ENCODE data around the gene ABR. TPM values are rescaled to one million over a fixed set of nuclear protein-coding genes. Genes with fewer than 3 reads are reported as not detected.

The ABR gene
- total and polyA plus RNA-seq, 2 of the 13 experiments (the other 11 are each of a cell fraction or from before 2014, with no cell fraction given): 12.4 to 40.4 TPM

DNA sequence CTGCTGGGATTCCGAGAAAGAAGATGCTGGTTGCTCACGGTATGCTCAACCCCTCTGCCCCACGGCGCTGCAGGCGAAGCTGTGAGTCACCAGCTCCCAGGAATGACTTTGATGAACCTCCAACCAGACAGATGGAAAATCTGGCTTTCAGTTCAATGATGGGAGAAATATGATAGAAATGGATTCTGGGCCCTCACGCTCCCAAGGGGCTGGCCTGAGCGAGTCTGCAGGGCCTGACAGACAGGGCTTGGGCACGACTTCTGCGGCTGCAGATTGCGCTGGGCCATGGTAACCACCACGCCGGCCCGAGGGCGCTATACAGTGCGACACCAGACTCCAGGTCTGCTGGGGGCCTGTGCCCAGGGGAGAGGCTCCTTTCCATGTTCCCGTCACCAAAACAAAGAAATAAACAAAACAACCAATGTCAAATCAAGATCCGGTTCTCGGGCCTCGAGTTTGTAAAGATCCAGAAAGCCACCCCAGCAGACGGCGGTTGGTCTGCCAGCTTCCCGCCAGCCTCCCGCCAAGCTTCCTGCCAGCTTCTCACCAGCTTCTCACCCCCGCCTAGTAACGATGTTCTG lies 11.1 kb upstream of the ABR start:
- Histone ChIP-seq H3K9me3 (ENCODE audit: low read length) (no peaks in the 10 kb centered on the region), H3K4me2 (ENCODE audit: low read depth, low read length) (no peak overlapping the region), H3K9ac (ENCODE audit: insufficient read depth, low read depth, low read length) (no peak overlapping the region), H2AFZ (ENCODE audit: low read length) (no peak overlapping the region), H3K36me3 (replicated peaks in 1 of 2; ENCODE audit: control insufficient read depth in 1 of 2, insufficient read depth in 2 of 2, low read length in 2 of 2) (no peaks in the 10 kb centered on the region), H3K27ac (ENCODE audit: extremely low read length, insufficient read depth, low read length) (no peak overlapping the region), H3K27me3 (ENCODE audit: control insufficient read depth in 1 of 2, insufficient read depth in 2 of 2, low read length in 2 of 2) (peaks cover 14 to 64% of the 10 kb centered on the region in 2 experiments), H3K4me1 (ENCODE audit: insufficient read depth, low read length) (peaks cover 8% of the 10 kb centered on the region), H3K79me2 (ENCODE audit: insufficient read depth, low read length) (no peaks in the 10 kb centered on the region), H4K20me1 (ENCODE audit: insufficient read depth, low read length) (no peaks in the 10 kb centered on the region), H3K4me3 (replicated peaks in 1 of 3; ENCODE audit: insufficient read depth in 1 of 3, low read depth in 2 of 3, low read length in 3 of 3) (no peak overlapping the region)
- no TSS peak for BruUV-seq (replicated peaks)
- ATAC-seq (no peak), FAIRE-seq (no peak), DNase-seq (ENCODE audit: low spot score) (no peak)
- WGBS (ENCODE audit: low lambda C conversion rate): 54% methylated on average over 19 of the region's 25 CpGs
- TF ChIP-seq, protein P1, sequence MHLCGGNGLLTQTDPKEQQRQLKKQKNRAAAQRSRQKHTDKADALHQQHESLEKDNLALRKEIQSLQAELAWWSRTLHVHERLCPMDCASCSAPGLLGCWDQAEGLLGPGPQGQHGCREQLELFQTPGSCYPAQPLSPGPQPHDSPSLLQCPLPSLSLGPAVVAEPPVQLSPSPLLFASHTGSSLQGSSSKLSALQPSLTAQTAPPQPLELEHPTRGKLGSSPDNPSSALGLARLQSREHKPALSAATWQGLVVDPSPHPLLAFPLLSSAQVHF (CRISPR knock-in tag; IDR thresholded peaks at IDR 0.05): no peak
- no peak for TF ChIP-seq SALL1 (CRISPR knock-in tag; IDR thresholded peaks at IDR 0.05)
- TF ChIP-seq, protein P2, sequence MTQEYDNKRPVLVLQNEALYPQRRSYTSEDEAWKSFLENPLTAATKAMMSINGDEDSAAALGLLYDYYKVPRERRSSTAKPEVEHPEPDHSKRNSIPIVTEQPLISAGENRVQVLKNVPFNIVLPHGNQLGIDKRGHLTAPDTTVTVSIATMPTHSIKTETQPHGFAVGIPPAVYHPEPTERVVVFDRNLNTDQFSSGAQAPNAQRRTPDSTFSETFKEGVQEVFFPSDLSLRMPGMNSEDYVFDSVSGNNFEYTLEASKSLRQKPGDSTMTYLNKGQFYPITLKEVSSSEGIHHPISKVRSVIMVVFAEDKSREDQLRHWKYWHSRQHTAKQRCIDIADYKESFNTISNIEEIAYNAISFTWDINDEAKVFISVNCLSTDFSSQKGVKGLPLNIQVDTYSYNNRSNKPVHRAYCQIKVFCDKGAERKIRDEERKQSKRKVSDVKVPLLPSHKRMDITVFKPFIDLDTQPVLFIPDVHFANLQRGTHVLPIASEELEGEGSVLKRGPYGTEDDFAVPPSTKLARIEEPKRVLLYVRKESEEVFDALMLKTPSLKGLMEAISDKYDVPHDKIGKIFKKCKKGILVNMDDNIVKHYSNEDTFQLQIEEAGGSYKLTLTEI (CRISPR knock-in tag; conservative IDR thresholded peaks at IDR 0.05): no peak
- TF ChIP-seq ZNF776 (CRISPR knock-in tag; IDR thresholded peaks at IDR 0.05): no peak
- TF ChIP-seq, protein P3, sequence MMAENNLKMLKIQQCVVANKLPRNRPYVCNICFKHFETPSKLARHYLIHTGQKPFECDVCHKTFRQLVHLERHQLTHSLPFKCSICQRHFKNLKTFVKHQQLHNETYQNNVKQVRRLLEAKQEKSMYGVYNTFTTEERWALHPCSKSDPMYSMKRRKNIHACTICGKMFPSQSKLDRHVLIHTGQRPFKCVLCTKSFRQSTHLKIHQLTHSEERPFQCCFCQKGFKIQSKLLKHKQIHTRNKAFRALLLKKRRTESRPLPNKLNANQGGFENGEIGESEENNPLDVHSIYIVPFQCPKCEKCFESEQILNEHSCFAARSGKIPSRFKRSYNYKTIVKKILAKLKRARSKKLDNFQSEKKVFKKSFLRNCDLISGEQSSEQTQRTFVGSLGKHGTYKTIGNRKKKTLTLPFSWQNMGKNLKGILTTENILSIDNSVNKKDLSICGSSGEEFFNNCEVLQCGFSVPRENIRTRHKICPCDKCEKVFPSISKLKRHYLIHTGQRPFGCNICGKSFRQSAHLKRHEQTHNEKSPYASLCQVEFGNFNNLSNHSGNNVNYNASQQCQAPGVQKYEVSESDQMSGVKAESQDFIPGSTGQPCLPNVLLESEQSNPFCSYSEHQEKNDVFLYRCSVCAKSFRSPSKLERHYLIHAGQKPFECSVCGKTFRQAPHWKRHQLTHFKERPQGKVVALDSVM (CRISPR knock-in tag; IDR thresholded peaks at IDR 0.05): no peak
- no peak for TF ChIP-seq ZNF747 (CRISPR knock-in tag; IDR thresholded peaks at IDR 0.05; ENCODE audit: borderline replicate concordance)
- no peak for TF ChIP-seq PPARG (CRISPR knock-in tag; conservative IDR thresholded peaks at IDR 0.05)
- TF ChIP-seq, protein P4, sequence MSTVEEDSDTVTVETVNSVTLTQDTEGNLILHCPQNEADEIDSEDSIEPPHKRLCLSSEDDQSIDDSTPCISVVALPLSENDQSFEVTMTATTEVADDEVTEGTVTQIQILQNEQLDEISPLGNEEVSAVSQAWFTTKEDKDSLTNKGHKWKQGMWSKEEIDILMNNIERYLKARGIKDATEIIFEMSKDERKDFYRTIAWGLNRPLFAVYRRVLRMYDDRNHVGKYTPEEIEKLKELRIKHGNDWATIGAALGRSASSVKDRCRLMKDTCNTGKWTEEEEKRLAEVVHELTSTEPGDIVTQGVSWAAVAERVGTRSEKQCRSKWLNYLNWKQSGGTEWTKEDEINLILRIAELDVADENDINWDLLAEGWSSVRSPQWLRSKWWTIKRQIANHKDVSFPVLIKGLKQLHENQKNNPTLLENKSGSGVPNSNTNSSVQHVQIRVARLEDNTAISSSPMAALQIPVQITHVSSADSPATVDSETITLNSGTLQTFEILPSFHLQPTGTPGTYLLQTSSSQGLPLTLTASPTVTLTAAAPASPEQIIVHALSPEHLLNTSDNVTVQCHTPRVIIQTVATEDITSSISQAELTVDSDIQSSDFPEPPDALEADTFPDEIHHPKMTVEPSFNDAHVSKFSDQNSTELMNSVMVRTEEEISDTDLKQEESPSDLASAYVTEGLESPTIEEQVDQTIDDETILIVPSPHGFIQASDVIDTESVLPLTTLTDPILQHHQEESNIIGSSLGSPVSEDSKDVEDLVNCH (CRISPR knock-in tag; IDR thresholded peaks at IDR 0.05): no peak
- POLR2A ChIA-PET: no interaction called here
- intact Hi-C loops (cut with micrococcal nuclease; ENCODE audit: unreplicated experiment): no loop called here
- CTCF ChIA-PET (ENCODE audit: low intra/inter-chr PET ratio, low total read pairs): no interaction called here
- in situ Hi-C loops (cut with HindIII; ENCODE audit: extremely low pct_ligation_motif_present, low pct_unique_long_range_greater_than_20kb): no loop called here
